HG03575 (cell line): ENCODE measurements around the gene SKAP2.

Experiments used
- ATAC-seq: cut with Tn5 transposase; IDR thresholded peaks from one replicate; pipeline ENCODE4 v1.9.1; 2021; ENCODE audit not compliant: unreplicated experiment, insufficient number of reproducible peaks, low FRiP score; ENCODE audit errors: extremely low read depth

SKAP2 gene

GRCh38 chr7:26700893-26701292 lies 163.5 kb downstream of the SKAP2 start:
- ATAC-seq = no peak

- ATAC-seq = no peak
Measured at GRCh38 chr7:26700386-26700785, 164.0 kb downstream of the SKAP2 start.

GRCh38 chr7:26699766-26700165 lies 164.6 kb downstream of the SKAP2 start:
- ATAC-seq = no peak

- ATAC-seq = no peak
Measured at GRCh38 chr7:26698806-26699205, 165.6 kb downstream of the SKAP2 start.

GRCh38 chr7:26698194-26698593 lies 166.2 kb downstream of the SKAP2 start:
- no peak for ATAC-seq

- no peak for ATAC-seq
Measured at GRCh38 chr7:26696978-26697377, 167.4 kb downstream of the SKAP2 start.

GRCh38 chr7:26696161-26696560 lies 168.2 kb downstream of the SKAP2 start:
- no peak for ATAC-seq

GRCh38 chr7:26694713-26695112 lies 169.7 kb downstream of the SKAP2 start:
- no peak for ATAC-seq

- no peak for ATAC-seq
Measured at GRCh38 chr7:26694141-26694540, 170.2 kb downstream of the SKAP2 start.

GRCh38 chr7:26691886-26692285 lies 172.5 kb downstream of the SKAP2 start:
- no peak for ATAC-seq

GRCh38 chr7:26691406-26691805 lies 173.0 kb downstream of the SKAP2 start:
- no peak for ATAC-seq

GRCh38 chr7:26690135-26690805 lies 174.1 kb downstream of the SKAP2 start:
- no peak for ATAC-seq

- peak; percentile 65 for ATAC-seq
Measured at GRCh38 chr7:26688936-26689506, 175.4 kb downstream of the SKAP2 start.

- ATAC-seq = no peak
Measured at GRCh38 chr7:26688388-26688787, 176.0 kb downstream of the SKAP2 start.

- no peak for ATAC-seq
Measured at GRCh38 chr7:26687032-26687431, 177.4 kb downstream of the SKAP2 start.

GRCh38 chr7:26686448-26686981 lies 177.9 kb downstream of the SKAP2 start:
- ATAC-seq = no peak

- ATAC-seq = no peak
Measured at GRCh38 chr7:26685606-26686005, 178.8 kb downstream of the SKAP2 start.

GRCh38 chr7:26684447-26684846 lies 179.9 kb downstream of the SKAP2 start:
- ATAC-seq = no peak

- no peak for ATAC-seq
Measured at GRCh38 chr7:26683277-26683676, 181.1 kb downstream of the SKAP2 start.

- ATAC-seq = no peak
Measured at GRCh38 chr7:26681819-26682418, 182.5 kb downstream of the SKAP2 start.
